ENCODE data around the gene ZCCHC17. TPM values are rescaled to one million over a fixed set of nuclear protein-coding genes. Genes with fewer than 3 reads are reported as not detected.
"Not testable (repeated sequence)": the region's sequence is repeated elsewhere in the genome, so short reads cannot be mapped to it uniquely, and the experiment has no call there.

ZCCHC17 gene
- total RNA-seq, 2 experiments from 2014 or later, result 7.3 to 7.6 TPM

DNA sequence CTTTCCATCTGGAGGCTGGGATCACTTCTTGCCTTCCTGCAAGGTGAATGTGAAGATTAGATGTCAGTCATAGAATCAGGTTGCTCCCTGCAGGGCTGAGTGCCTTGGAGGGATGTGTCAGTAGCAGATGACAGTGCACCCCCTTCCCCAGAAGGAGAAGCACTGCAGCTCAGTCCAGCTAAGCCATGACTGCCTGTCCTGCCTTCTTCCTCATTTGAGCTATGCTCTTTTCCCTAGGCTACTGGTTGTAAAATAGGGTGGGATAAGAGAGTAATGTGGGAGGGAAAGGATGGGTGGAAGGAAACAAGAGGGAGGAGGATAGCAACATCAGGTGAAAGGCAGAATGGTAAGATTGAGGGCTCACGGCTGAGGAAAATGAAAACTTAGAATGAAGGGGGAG lies 87.1 kb downstream of the ZCCHC17 start:
- Histone ChIP-seq H3K27me3 (ENCODE audit: control insufficient read depth in 1 of 2, insufficient read depth in 2 of 2, low read length in 2 of 2) (peaks cover 3 to 14% of the 10 kb centered on the region in 2 experiments), H3K9me3 (ENCODE audit: control insufficient read depth in 1 of 2, insufficient read depth in 1 of 2, low read length in 2 of 2) (no peaks in the 10 kb centered on the region), H3K36me3 (ENCODE audit: insufficient read depth, low read length) (no peaks in the 10 kb centered on the region), H3K27ac (ENCODE audit: low read depth in 1 of 2, low read length in 2 of 2) (no peak overlapping the region), H3K4me1 (ENCODE audit: insufficient read depth, low read length) (no peaks in the 10 kb centered on the region), H3K4me3 (ENCODE audit: low read length) (no peak overlapping the region)
- intact Hi-C loops (cut with DNase I, micrococcal nuclease), result no loop called here
- POLR2A ChIA-PET, result no interaction called here
- TF ChIP-seq, protein P1, sequence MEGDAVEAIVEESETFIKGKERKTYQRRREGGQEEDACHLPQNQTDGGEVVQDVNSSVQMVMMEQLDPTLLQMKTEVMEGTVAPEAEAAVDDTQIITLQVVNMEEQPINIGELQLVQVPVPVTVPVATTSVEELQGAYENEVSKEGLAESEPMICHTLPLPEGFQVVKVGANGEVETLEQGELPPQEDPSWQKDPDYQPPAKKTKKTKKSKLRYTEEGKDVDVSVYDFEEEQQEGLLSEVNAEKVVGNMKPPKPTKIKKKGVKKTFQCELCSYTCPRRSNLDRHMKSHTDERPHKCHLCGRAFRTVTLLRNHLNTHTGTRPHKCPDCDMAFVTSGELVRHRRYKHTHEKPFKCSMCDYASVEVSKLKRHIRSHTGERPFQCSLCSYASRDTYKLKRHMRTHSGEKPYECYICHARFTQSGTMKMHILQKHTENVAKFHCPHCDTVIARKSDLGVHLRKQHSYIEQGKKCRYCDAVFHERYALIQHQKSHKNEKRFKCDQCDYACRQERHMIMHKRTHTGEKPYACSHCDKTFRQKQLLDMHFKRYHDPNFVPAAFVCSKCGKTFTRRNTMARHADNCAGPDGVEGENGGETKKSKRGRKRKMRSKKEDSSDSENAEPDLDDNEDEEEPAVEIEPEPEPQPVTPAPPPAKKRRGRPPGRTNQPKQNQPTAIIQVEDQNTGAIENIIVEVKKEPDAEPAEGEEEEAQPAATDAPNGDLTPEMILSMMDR (IDR thresholded peaks at IDR 0.05), result no peak
- ATAC-seq (ENCODE audit: poor library complexity) (no peak), DNase-seq (no peak)
- no peak overlapping the region for H3K27ac Mint-ChIP-seq
- no peaks in the 10 kb centered on the region for H3K36me3 Mint-ChIP-seq (ENCODE audit: low read depth)
- H3K9me3 Mint-ChIP-seq, result no peaks in the 10 kb centered on the region
- CTCF ChIA-PET, result no interaction called here
- no peaks in the 10 kb centered on the region for H3K4me1 Mint-ChIP-seq (ENCODE audit: low read depth)
- peaks cover 36% of the 10 kb centered on the region for H3K27me3 Mint-ChIP-seq
- H3K4me3 Mint-ChIP-seq, result no peak overlapping the region

DNA sequence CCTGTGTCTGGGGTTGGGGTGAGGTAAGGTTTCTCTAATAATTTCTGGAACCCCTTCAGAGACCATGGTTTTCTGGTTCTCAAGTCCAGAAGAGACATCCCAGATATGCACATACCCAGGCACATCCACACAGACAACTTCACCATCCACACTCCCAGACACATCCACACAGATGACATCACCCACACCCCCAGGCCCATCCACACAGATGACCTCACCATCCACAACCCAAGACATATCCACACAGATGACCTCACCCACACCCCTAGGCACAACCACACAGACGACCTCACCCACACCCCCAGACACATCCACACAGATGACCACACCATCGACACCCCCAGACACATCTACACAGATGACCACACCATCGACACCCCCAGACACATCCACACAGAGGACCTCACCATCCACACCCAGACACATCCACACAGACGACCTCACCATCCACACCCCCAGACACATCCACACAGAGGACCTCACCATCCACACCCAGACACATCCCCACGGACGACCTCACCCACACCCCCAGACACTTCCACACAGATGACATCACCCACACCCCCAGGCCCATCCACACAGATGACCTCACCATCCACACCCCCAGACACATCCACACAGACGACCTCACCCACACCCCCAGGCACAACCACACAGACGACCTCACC lies 89.9 kb downstream of the ZCCHC17 start:
- ATAC-seq (ENCODE audit: poor library complexity); H3K4me3 ChIP-seq (ENCODE audit: low read length); H3K9me3 ChIP-seq (ENCODE audit: control insufficient read depth in 1 of 2, insufficient read depth in 1 of 2, low read length in 2 of 2); CTCF ChIA-PET; H3K27me3 ChIP-seq (ENCODE audit: control insufficient read depth in 1 of 2, insufficient read depth in 2 of 2, low read length in 2 of 2); H3K36me3 Mint-ChIP-seq (ENCODE audit: low read depth); POLR2A ChIA-PET; H3K4me1 Mint-ChIP-seq (ENCODE audit: low read depth); intact Hi-C loops (cut with DNase I, micrococcal nuclease); H3K9me3 Mint-ChIP-seq; H3K27ac Mint-ChIP-seq; H3K27ac ChIP-seq (ENCODE audit: low read depth in 1 of 2, low read length in 2 of 2); H3K36me3 ChIP-seq (ENCODE audit: insufficient read depth, low read length); H3K4me3 Mint-ChIP-seq; H3K4me1 ChIP-seq (ENCODE audit: insufficient read depth, low read length); DNase-seq: not testable (repeated sequence)
- peaks cover 31% of the 10 kb centered on the region for H3K27me3 Mint-ChIP-seq

DNA sequence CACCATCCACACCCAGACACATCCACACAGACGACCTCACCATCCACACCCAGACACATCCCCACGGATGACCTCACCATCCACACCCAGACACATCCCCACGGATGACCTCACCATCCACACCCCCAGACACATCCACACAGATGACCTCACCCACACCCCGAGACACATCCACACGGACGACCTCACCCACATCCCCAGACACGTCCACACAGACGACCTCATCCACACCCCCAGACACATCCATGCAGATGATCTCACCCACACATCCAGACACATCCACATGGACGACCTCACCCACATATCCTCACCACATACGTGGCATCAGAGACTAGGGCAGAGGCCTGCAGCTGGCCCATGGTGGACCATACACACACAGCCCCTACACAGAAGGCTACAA lies 90.8 kb downstream of the ZCCHC17 start:
- no peak overlapping the region for H3K4me3 ChIP-seq (ENCODE audit: low read length)
- Mint-ChIP-seq H3K9me3 (no peaks in the 10 kb centered on the region), H3K36me3 (ENCODE audit: low read depth) (no peaks in the 10 kb centered on the region), H3K4me1 (ENCODE audit: low read depth) (no peaks in the 10 kb centered on the region), H3K27ac (no peak overlapping the region), H3K4me3 (no peak overlapping the region), H3K27me3 (peaks cover 28% of the 10 kb centered on the region)
- no peak for ATAC-seq (ENCODE audit: poor library complexity)
- peak in 1 of 14 experiments; percentile 23 for DNase-seq
- TF ChIP-seq, protein P1 (IDR thresholded peaks at IDR 0.05), result no peak
- intact Hi-C loops (cut with DNase I, micrococcal nuclease), result no loop called here
- H3K27ac ChIP-seq (ENCODE audit: low read depth in 1 of 2, low read length in 2 of 2), result no peak overlapping the region
- CTCF ChIA-PET, result no interaction called here
- no peaks in the 10 kb centered on the region for H3K36me3 ChIP-seq (ENCODE audit: insufficient read depth, low read length)
- H3K4me1 ChIP-seq (ENCODE audit: insufficient read depth, low read length), result no peaks in the 10 kb centered on the region
- peaks cover 3 to 9% of the 10 kb centered on the region in 2 experiments for H3K27me3 ChIP-seq (ENCODE audit: control insufficient read depth in 1 of 2, insufficient read depth in 2 of 2, low read length in 2 of 2)
- no peaks in the 10 kb centered on the region for H3K9me3 ChIP-seq (ENCODE audit: control insufficient read depth in 1 of 2, insufficient read depth in 1 of 2, low read length in 2 of 2)
- POLR2A ChIA-PET, result no interaction called here

DNA sequence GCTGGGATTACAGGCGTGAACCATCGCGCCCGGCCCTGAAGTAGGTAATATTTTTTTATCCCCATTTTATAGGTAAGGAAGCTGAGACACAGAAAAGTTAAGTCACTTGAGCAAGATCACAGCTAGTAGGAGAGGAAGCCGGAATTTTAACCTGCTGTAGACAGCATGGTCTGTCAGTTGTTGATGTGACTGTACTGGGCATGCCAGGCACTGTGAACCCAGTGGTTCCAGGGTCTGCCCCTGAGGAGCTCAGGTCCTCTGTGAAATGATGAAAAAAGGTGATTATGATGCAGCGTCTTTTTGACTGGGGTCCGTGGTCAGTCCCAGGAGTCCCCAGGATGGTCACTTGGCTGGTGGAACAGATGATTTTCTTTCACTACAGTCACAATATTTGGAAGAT lies 92.8 kb downstream of the ZCCHC17 start:
- intact Hi-C loops (cut with DNase I, micrococcal nuclease), result loop anchor here (5.0 to 10.0 kb wide), 2 partner anchors 395 to 398 kb away; no protein-coding TSS in a partner anchor
- no peak overlapping the region for H3K27ac ChIP-seq (ENCODE audit: low read depth in 1 of 2, low read length in 2 of 2)
- Mint-ChIP-seq H3K27ac (no peak overlapping the region), H3K36me3 (ENCODE audit: low read depth) (no peaks in the 10 kb centered on the region), H3K4me3 (no peak overlapping the region), H3K4me1 (ENCODE audit: low read depth) (peaks cover 4% of the 10 kb centered on the region), H3K9me3 (no peaks in the 10 kb centered on the region), H3K27me3 (peaks cover 14% of the 10 kb centered on the region)
- ChIA-PET CTCF (no interaction called here), POLR2A (no interaction called here)
- DNase-seq (no peak), ATAC-seq (ENCODE audit: poor library complexity) (no peak)
- TF ChIP-seq, protein P1 (IDR thresholded peaks at IDR 0.05), result no peak
- H3K4me1 ChIP-seq (ENCODE audit: insufficient read depth, low read length), result peaks cover 5% of the 10 kb centered on the region
- H3K4me3 ChIP-seq (ENCODE audit: low read length), result no peak overlapping the region
- H3K27me3 ChIP-seq (ENCODE audit: control insufficient read depth in 1 of 2, insufficient read depth in 2 of 2, low read length in 2 of 2), result peaks cover 0 to 9% of the 10 kb centered on the region in 2 experiments
- H3K9me3 ChIP-seq (ENCODE audit: control insufficient read depth in 1 of 2, insufficient read depth in 1 of 2, low read length in 2 of 2), result no peaks in the 10 kb centered on the region
- no peaks in the 10 kb centered on the region for H3K36me3 ChIP-seq (ENCODE audit: insufficient read depth, low read length)

Measured in CD4-positive, alpha-beta T cell (primary cell).